SK-N-MC (cell line): ENCODE measurements around the gene CHST9.

ENCODE experiments used
- DNase-seq: peaks from one replicate; pipeline ENCODE4 v3.0.0-alpha.2; 2011; ENCODE audit warnings: low read depth, low spot score
- H3K27ac ChIP-seq: fragments of 200-600 bp; sonication (generic); 2 replicates; pipeline ENCODE4 v1.5.1; 2016; ENCODE audit warnings: mixed run types
- H3K36me3 ChIP-seq: fragments of 200-600 bp; sonication (generic); 2 replicates; pipeline ENCODE4 v1.6.1; 2017; ENCODE audit warnings: antibody characterized with exemption, low read length, mixed read lengths; ENCODE audit not compliant: insufficient read depth
- H3K4me3 ChIP-seq: fragments of 200-600 bp; sonication (generic); 2 replicates; pipeline ENCODE4 v1.5.1; 2016
- H3K9ac ChIP-seq: fragments of 200-600 bp; sonication (generic); 2 replicates; pipeline ENCODE4 v1.8.0; 2017; ENCODE audit warnings: mixed run types, mixed read lengths; ENCODE audit not compliant: insufficient read length
- H3K9me3 ChIP-seq: fragments of 200-600 bp; sonication (generic); 2 replicates; pipeline ENCODE4 v1.6.1; 2017; ENCODE audit warnings: low read depth, mild to moderate bottlenecking, antibody characterized with exemption, low read length, moderate library complexity, mixed read lengths
- EZH2 ChIP-seq: fragments of 200-600 bp; sonication (generic); IDR thresholded peaks from one replicate; pipeline ENCODE4 v1.6.1; 2017; ENCODE audit warnings: antibody characterized with exemption
- FOXP2 ChIP-seq: optimal IDR thresholded peaks from 2 replicates; pipeline ENCODE3; 2011; ENCODE audit warnings: mild to moderate bottlenecking, moderate library complexity; ENCODE audit not compliant: insufficient read depth; ENCODE audit errors: extremely low read length, control extremely low read depth
- POLR2AphosphoS5 ChIP-seq: IDR thresholded peaks from 2 replicates; pipeline ENCODE4 v1.6.1; 2012; ENCODE audit warnings: mild to moderate bottlenecking, low read depth, low read length, borderline replicate concordance

Gene CHST9

GRCh38 chr18:27143580-27144287 is 41.4 kb downstream of the CHST9 start:
- no peak for TF ChIP-seq FOXP2
- no peak for TF ChIP-seq POLR2AphosphoS5
- Histone ChIP-seq H3K4me3 (no peak overlapping the region), H3K9ac (no peak overlapping the region), H3K27ac (no peak overlapping the region), H3K9me3 (no peaks in the 10 kb centered on the region), H3K36me3 (no peaks in the 10 kb centered on the region)
- no peak for DNase-seq

DNA sequence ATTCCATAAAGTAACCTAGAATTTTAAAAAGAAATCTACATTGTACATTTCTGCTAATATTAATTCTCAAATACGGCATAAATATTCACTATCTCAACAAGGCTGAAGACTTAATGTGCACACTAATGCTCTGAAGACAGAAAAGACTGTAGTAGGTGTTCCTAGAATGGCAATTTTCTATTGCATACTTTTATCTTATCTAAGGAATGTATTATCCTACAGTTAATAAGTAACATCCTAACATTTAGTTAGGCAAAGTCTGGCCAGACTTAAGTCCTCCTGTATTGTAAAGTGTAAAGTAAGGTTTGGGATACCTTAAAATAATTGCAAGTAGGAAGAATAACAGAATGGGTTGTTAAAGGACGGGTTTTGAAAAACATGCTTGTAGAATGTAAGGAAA is 42.2 kb downstream of the CHST9 start:
- H3K4me3 ChIP-seq: no peak overlapping the region
- H3K9ac ChIP-seq: no peak overlapping the region
- DNase-seq: no peak
- TF ChIP-seq EZH2: no peak
- no peak for TF ChIP-seq POLR2AphosphoS5
- TF ChIP-seq FOXP2: no peak
- no peaks in the 10 kb centered on the region for H3K36me3 ChIP-seq
- no peaks in the 10 kb centered on the region for H3K9me3 ChIP-seq
- H3K27ac ChIP-seq: no peak overlapping the region

GRCh38 chr18:27141876-27142275 is 43.2 kb downstream of the CHST9 start:
- Histone ChIP-seq H3K4me3 (no peak overlapping the region), H3K27ac (no peak overlapping the region), H3K9me3 (no peaks in the 10 kb centered on the region), H3K36me3 (no peaks in the 10 kb centered on the region), H3K9ac (no peak overlapping the region)
- TF ChIP-seq POLR2AphosphoS5: no peak
- DNase-seq: no peak

- H3K9me3 ChIP-seq: no peaks in the 10 kb centered on the region
- no peak overlapping the region for H3K27ac ChIP-seq
- no peak for TF ChIP-seq POLR2AphosphoS5
- no peak for TF ChIP-seq FOXP2
- no peak for TF ChIP-seq EZH2
- no peaks in the 10 kb centered on the region for H3K36me3 ChIP-seq
- H3K4me3 ChIP-seq: no peak overlapping the region
- no peak for DNase-seq
- H3K9ac ChIP-seq: no peak overlapping the region
Observed at GRCh38 chr18:27138079-27138478, 47.0 kb downstream of the CHST9 start.

DNA sequence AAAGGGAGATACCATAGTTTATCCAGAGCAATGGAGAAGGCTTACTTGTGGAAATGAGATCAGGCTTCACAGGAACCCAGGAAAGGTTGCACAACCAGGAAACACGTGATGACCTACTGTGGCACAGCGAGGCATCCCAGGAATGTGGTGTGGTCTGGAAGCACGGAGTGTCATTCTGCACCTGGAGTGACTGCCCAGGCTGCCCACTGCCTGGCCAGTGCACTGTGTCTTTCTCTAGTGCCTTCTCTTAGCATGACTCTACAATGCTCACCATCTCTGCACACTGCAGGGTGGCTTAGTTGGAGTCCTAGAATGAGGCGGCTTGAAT is 48.9 kb downstream of the CHST9 start:
- no peak overlapping the region for H3K4me3 ChIP-seq
- TF ChIP-seq FOXP2 (no peak), EZH2 (no peak), POLR2AphosphoS5 (no peak)
- no peak overlapping the region for H3K27ac ChIP-seq
- no peaks in the 10 kb centered on the region for H3K36me3 ChIP-seq
- DNase-seq: no peak
- no peaks in the 10 kb centered on the region for H3K9me3 ChIP-seq
- no peak overlapping the region for H3K9ac ChIP-seq

GRCh38 chr18:27135504-27136207 is 49.5 kb downstream of the CHST9 start:
- Histone ChIP-seq H3K4me3 (no peak overlapping the region), H3K36me3 (no peaks in the 10 kb centered on the region), H3K9ac (no peak overlapping the region), H3K27ac (no peak overlapping the region), H3K9me3 (no peaks in the 10 kb centered on the region)
- TF ChIP-seq FOXP2 (no peak), EZH2 (no peak), POLR2AphosphoS5 (no peak)
- DNase-seq: no peak

DNA sequence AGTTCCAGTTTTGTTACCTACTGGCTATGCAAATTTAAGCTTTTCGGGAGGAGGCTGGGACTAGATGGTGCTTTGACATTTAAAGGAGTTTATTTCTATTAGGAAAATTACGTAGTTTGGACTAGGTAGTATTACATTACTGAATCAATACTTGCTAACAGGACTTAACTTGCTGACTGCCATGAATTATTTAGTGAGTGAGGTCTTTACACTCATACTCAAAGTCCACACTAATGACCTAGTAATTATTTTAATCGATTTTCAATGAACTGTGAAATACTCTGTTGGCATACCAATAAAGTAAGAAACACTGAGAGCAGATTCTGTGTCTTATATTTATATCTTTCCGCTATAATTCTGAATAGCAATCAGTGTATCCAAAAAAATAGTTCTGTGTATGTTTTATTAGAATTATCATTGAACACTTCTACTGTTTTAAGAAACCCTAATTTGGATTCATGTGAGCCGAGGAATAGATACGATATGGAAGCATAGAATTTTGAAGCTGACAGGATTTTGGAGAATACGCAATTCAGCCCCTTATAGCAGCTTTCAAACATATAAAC is 55.0 kb downstream of the CHST9 start:
- H3K27ac ChIP-seq: no peak overlapping the region
- no peak overlapping the region for H3K4me3 ChIP-seq
- DNase-seq: no peak
- no peak for TF ChIP-seq EZH2
- no peak for TF ChIP-seq FOXP2
- TF ChIP-seq POLR2AphosphoS5: no peak
- no peaks in the 10 kb centered on the region for H3K9me3 ChIP-seq
- no peak overlapping the region for H3K9ac ChIP-seq
- no peaks in the 10 kb centered on the region for H3K36me3 ChIP-seq

DNA sequence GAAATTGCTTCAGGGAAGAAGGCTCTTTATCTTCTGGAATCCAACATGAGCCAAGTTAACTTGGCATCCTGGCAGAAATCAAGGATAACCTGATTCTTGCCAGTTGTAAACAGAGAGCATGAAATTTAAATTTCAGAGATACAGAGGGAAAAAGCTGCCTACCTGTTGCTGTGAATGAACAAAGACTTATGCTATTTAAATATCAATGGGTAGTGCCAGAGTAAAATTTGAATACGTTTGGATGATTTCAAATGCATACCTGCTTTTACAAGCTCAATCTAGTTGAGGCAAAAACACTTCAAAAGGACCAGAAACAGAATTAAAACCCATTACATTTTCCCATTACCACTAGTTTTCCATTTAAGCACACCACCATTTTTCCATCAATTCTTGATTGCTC is 60.9 kb downstream of the CHST9 start:
- Histone ChIP-seq H3K27ac (no peak overlapping the region), H3K9me3 (no peaks in the 10 kb centered on the region), H3K4me3 (no peak overlapping the region), H3K36me3 (no peaks in the 10 kb centered on the region), H3K9ac (no peak overlapping the region)
- DNase-seq: no peak
- TF ChIP-seq FOXP2 (no peak), EZH2 (no peak), POLR2AphosphoS5 (no peak)

DNA sequence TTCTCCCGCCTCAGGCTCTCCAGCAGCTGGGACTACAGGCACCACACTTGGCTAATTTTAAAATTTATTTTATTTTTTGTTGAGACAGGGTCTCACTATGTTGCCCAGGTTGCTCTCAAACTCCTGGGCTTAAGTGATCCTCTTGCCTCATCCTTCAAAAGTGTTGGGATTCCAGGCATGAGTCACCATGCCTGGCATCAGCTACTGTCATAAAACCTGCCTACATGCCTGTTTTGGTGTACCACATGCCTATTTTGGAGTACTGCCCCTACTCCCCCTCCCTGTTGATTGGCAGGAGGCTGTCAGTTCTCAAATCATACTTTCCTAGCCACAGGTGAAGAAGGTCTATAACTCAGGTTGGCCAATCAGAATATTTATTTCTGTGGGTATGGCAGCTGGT is 64.0 kb downstream of the CHST9 start:
- Histone ChIP-seq H3K36me3 (no peaks in the 10 kb centered on the region), H3K9ac (no peak overlapping the region), H3K27ac (no peak overlapping the region), H3K4me3 (no peak overlapping the region), H3K9me3 (no peaks in the 10 kb centered on the region)
- TF ChIP-seq EZH2 (no peak), FOXP2 (no peak), POLR2AphosphoS5 (no peak)
- DNase-seq: no peak
